Measurements from ENCODE around the gene CMIP. TPM values are rescaled to one million over a fixed set of nuclear protein-coding genes. Genes with fewer than 3 reads are reported as not detected.

The CMIP gene
- total RNA-seq, 1 experiment from 2014 or later = 12.7 TPM

- no peak overlapping the region for H3K4me2 ChIP-seq (ENCODE audit: low read depth, low read length, poor library complexity, severe bottlenecking)
- no peak for DNase-seq
- no peak overlapping the region for H3K27ac ChIP-seq (ENCODE audit: low read length)
- peaks cover 21% of the 10 kb centered on the region; the same call in 1 of the 2 replicates for H4K20me1 ChIP-seq (ENCODE audit: insufficient read depth, low read depth, low read length)
- H3K4me3 ChIP-seq (ENCODE audit: low read length) = no peak overlapping the region
- H3K9me2 ChIP-seq (replicated peaks; ENCODE audit: insufficient read depth, low read length) = no peaks in the 10 kb centered on the region
- no peak overlapping the region for H3K9ac ChIP-seq (ENCODE audit: low read length)
- no peaks in the 10 kb centered on the region for H3K27me3 ChIP-seq (ENCODE audit: low read length)
- peaks cover 13% of the 10 kb centered on the region for H3K4me1 ChIP-seq (ENCODE audit: low read length)
- H3K9me3 ChIP-seq (ENCODE audit: low read length) = no peaks in the 10 kb centered on the region
- H3K36me3 ChIP-seq (ENCODE audit: insufficient read depth, low read length) = no peaks in the 10 kb centered on the region
- no peak overlapping the region for H2AFZ ChIP-seq (ENCODE audit: low read length)
- H3K79me2 ChIP-seq (ENCODE audit: low read length) = no peaks in the 10 kb centered on the region
Observed at GRCh38 chr16:81629896-81630634, 185.5 kb downstream of the CMIP start.

- H3K4me3 ChIP-seq (ENCODE audit: low read length) = no peak overlapping the region
- no peak overlapping the region for H3K4me2 ChIP-seq (ENCODE audit: low read depth, low read length, poor library complexity, severe bottlenecking)
- no peaks in the 10 kb centered on the region for H3K9me2 ChIP-seq (replicated peaks; ENCODE audit: insufficient read depth, low read length)
- H3K27ac ChIP-seq (ENCODE audit: low read length) = no peak overlapping the region
- no peaks in the 10 kb centered on the region for H3K9me3 ChIP-seq (ENCODE audit: low read length)
- H2AFZ ChIP-seq (ENCODE audit: low read length) = no peak overlapping the region
- no peaks in the 10 kb centered on the region for H3K27me3 ChIP-seq (ENCODE audit: low read length)
- H3K9ac ChIP-seq (ENCODE audit: low read length) = no peak overlapping the region
- no peaks in the 10 kb centered on the region for H3K36me3 ChIP-seq (ENCODE audit: insufficient read depth, low read length)
- H3K4me1 ChIP-seq (ENCODE audit: low read length) = peaks cover 8% of the 10 kb centered on the region
- H4K20me1 ChIP-seq (ENCODE audit: insufficient read depth, low read depth, low read length) = peaks cover 17% of the 10 kb centered on the region; the same call in 1 of the 2 replicates
- no peaks in the 10 kb centered on the region for H3K79me2 ChIP-seq (ENCODE audit: low read length)
- no peak for DNase-seq
Observed at GRCh38 chr16:81630635-81631031, 186.0 kb downstream of the CMIP start.

GRCh38 chr16:81632392-81633146 lies 188.0 kb downstream of the CMIP start:
- no peak overlapping the region for H3K27ac ChIP-seq (ENCODE audit: low read length)

GRCh38 chr16:81633147-81633619 lies 188.6 kb downstream of the CMIP start:
- no peak overlapping the region for H3K9ac ChIP-seq (ENCODE audit: low read length)
- no peak overlapping the region for H3K4me2 ChIP-seq (ENCODE audit: low read depth, low read length, poor library complexity, severe bottlenecking)
- no peaks in the 10 kb centered on the region for H3K9me3 ChIP-seq (ENCODE audit: low read length)
- no peaks in the 10 kb centered on the region for H3K36me3 ChIP-seq (ENCODE audit: insufficient read depth, low read length)
- no peaks in the 10 kb centered on the region for H3K27me3 ChIP-seq (ENCODE audit: low read length)
- no peak overlapping the region for H3K4me3 ChIP-seq (ENCODE audit: low read length)
- H4K20me1 ChIP-seq (ENCODE audit: insufficient read depth, low read depth, low read length) = peaks cover 15% of the 10 kb centered on the region; the same call in 1 of the 2 replicates
- H3K9me2 ChIP-seq (replicated peaks; ENCODE audit: insufficient read depth, low read length) = no peaks in the 10 kb centered on the region
- H2AFZ ChIP-seq (ENCODE audit: low read length) = no peak overlapping the region
- H3K79me2 ChIP-seq (ENCODE audit: low read length) = no peaks in the 10 kb centered on the region
- DNase-seq = no peak
- no peaks in the 10 kb centered on the region for H3K4me1 ChIP-seq (ENCODE audit: low read length)
- no peak overlapping the region for H3K27ac ChIP-seq (ENCODE audit: low read length)

More at GRCh38 chr16:81632392-81633146, 188.0 kb downstream of the CMIP start:
- no peak for DNase-seq
- Histone ChIP-seq H3K4me3 (ENCODE audit: low read length) (no peak overlapping the region), H3K9me2 (replicated peaks; ENCODE audit: insufficient read depth, low read length) (no peaks in the 10 kb centered on the region), H4K20me1 (ENCODE audit: insufficient read depth, low read depth, low read length) (peaks cover 13% of the 10 kb centered on the region; the same call in 1 of the 2 replicates), H3K79me2 (ENCODE audit: low read length) (no peaks in the 10 kb centered on the region), H3K9ac (ENCODE audit: low read length) (no peak overlapping the region), H3K36me3 (ENCODE audit: insufficient read depth, low read length) (no peaks in the 10 kb centered on the region), H3K9me3 (ENCODE audit: low read length) (no peaks in the 10 kb centered on the region), H3K4me2 (ENCODE audit: low read depth, low read length, poor library complexity, severe bottlenecking) (no peak overlapping the region), H3K27me3 (ENCODE audit: low read length) (no peaks in the 10 kb centered on the region), H2AFZ (ENCODE audit: low read length) (no peak overlapping the region), H3K4me1 (ENCODE audit: low read length) (no peaks in the 10 kb centered on the region)

GRCh38 chr16:81633680-81634379 lies 189.2 kb downstream of the CMIP start:
- H2AFZ ChIP-seq (ENCODE audit: low read length) = no peak overlapping the region
- H3K79me2 ChIP-seq (ENCODE audit: low read length) = no peaks in the 10 kb centered on the region
- H3K36me3 ChIP-seq (ENCODE audit: insufficient read depth, low read length) = no peaks in the 10 kb centered on the region
- no peaks in the 10 kb centered on the region for H3K9me3 ChIP-seq (ENCODE audit: low read length)
- no peak overlapping the region for H3K9ac ChIP-seq (ENCODE audit: low read length)
- H3K4me2 ChIP-seq (ENCODE audit: low read depth, low read length, poor library complexity, severe bottlenecking) = no peak overlapping the region
- H3K27me3 ChIP-seq (ENCODE audit: low read length) = no peaks in the 10 kb centered on the region
- H3K27ac ChIP-seq (ENCODE audit: low read length) = no peak overlapping the region
- peaks cover 17% of the 10 kb centered on the region; the same call in 1 of the 2 replicates for H4K20me1 ChIP-seq (ENCODE audit: insufficient read depth, low read depth, low read length)
- DNase-seq = no peak
- H3K9me2 ChIP-seq (replicated peaks; ENCODE audit: insufficient read depth, low read length) = no peaks in the 10 kb centered on the region
- no peak overlapping the region for H3K4me3 ChIP-seq (ENCODE audit: low read length)
- H3K4me1 ChIP-seq (ENCODE audit: low read length) = no peaks in the 10 kb centered on the region

- Histone ChIP-seq H3K9me3 (ENCODE audit: low read length) (no peaks in the 10 kb centered on the region), H3K4me3 (ENCODE audit: low read length) (no peak overlapping the region), H3K4me2 (ENCODE audit: low read depth, low read length, poor library complexity, severe bottlenecking) (no peak overlapping the region), H3K9ac (ENCODE audit: low read length) (no peak overlapping the region), H3K36me3 (ENCODE audit: insufficient read depth, low read length) (no peaks in the 10 kb centered on the region), H3K9me2 (replicated peaks; ENCODE audit: insufficient read depth, low read length) (no peaks in the 10 kb centered on the region), H3K27ac (ENCODE audit: low read length) (no peak overlapping the region), H3K27me3 (ENCODE audit: low read length) (no peaks in the 10 kb centered on the region), H4K20me1 (ENCODE audit: insufficient read depth, low read depth, low read length) (peaks cover 17% of the 10 kb centered on the region; the same call in 1 of the 2 replicates), H3K79me2 (ENCODE audit: low read length) (no peaks in the 10 kb centered on the region), H2AFZ (ENCODE audit: low read length) (no peak overlapping the region), H3K4me1 (ENCODE audit: low read length) (no peaks in the 10 kb centered on the region)
- no peak for DNase-seq
Observed at GRCh38 chr16:81634380-81635062, 189.9 kb downstream of the CMIP start.

GRCh38 chr16:81635063-81635937 lies 190.7 kb downstream of the CMIP start:
- no peak overlapping the region for H3K9ac ChIP-seq (ENCODE audit: low read length)
- H3K9me3 ChIP-seq (ENCODE audit: low read length) = no peaks in the 10 kb centered on the region
- DNase-seq = no peak
- H2AFZ ChIP-seq (ENCODE audit: low read length) = no peak overlapping the region
- H3K4me2 ChIP-seq (ENCODE audit: low read depth, low read length, poor library complexity, severe bottlenecking) = no peak overlapping the region
- no peak overlapping the region for H3K4me3 ChIP-seq (ENCODE audit: low read length)
- H3K27me3 ChIP-seq (ENCODE audit: low read length) = no peaks in the 10 kb centered on the region
- no peaks in the 10 kb centered on the region for H3K36me3 ChIP-seq (ENCODE audit: insufficient read depth, low read length)
- no peak overlapping the region for H3K27ac ChIP-seq (ENCODE audit: low read length)
- no peaks in the 10 kb centered on the region for H3K79me2 ChIP-seq (ENCODE audit: low read length)
- no peaks in the 10 kb centered on the region for H3K4me1 ChIP-seq (ENCODE audit: low read length)
- no peaks in the 10 kb centered on the region for H3K9me2 ChIP-seq (replicated peaks; ENCODE audit: insufficient read depth, low read length)
- H4K20me1 ChIP-seq (ENCODE audit: insufficient read depth, low read depth, low read length) = peaks cover 13% of the 10 kb centered on the region; the same call in 1 of the 2 replicates
